Bronchial epithelial cell (primary cell): ENCODE data around the gene DUT. TPM values are rescaled to one million over a fixed set of nuclear protein-coding genes. Genes with fewer than 3 reads are reported as not detected.

Experiments
- DNase-seq: peaks from one replicate; pipeline ENCODE4 v3.0.0-alpha.2; 2010; ENCODE audit warnings: low read depth
- FAIRE-seq: peaks from 2 replicates; lab custom pipeline; 2011; peaks lifted over from hg19 to GRCh38; lab: Jason Lieb, UNC
- H3K27me3 ChIP-seq: 2 replicates; pipeline ENCODE4 v1.5.1; 2011; ENCODE audit warnings: low read length; ENCODE audit not compliant: control insufficient read depth, insufficient read depth
- H3K36me3 ChIP-seq: 2 replicates; pipeline ENCODE4 v1.5.1; 2011; ENCODE audit warnings: low read length; ENCODE audit not compliant: control insufficient read depth, insufficient read depth
- H3K4me3 ChIP-seq: 2 replicates; pipeline ENCODE4 v1.5.1; 2011; ENCODE audit warnings: mild to moderate bottlenecking, low read depth, low read length, control low read depth
- CTCF ChIP-seq: IDR thresholded peaks from 2 replicates; pipeline ENCODE4 v1.5.1; 2011; ENCODE audit warnings: mild to moderate bottlenecking, moderate library complexity, low read length, control low read depth, inconsistent platforms; ENCODE audit not compliant: insufficient read depth, severe bottlenecking
- total RNA-seq: library from RNA; depleted of rRNA; stranded (reverse); fragments of >200 nt; gene quantifications from 2 replicates; pipeline ENCODE4 v1.2.1, GENCODE V29; 2014

DUT gene
- total RNA-seq, 1 donor from 2014 or later, result 30.8 TPM

GRCh38 chr15:48306639-48307038 is 24.6 kb upstream of the DUT start:
- no peaks in the 10 kb centered on the region for H3K36me3 ChIP-seq
- no peak overlapping the region for H3K4me3 ChIP-seq
- no peak for TF ChIP-seq CTCF
- DNase-seq (no peak), FAIRE-seq (no peak)
- H3K27me3 ChIP-seq, result no peaks in the 10 kb centered on the region

DNA sequence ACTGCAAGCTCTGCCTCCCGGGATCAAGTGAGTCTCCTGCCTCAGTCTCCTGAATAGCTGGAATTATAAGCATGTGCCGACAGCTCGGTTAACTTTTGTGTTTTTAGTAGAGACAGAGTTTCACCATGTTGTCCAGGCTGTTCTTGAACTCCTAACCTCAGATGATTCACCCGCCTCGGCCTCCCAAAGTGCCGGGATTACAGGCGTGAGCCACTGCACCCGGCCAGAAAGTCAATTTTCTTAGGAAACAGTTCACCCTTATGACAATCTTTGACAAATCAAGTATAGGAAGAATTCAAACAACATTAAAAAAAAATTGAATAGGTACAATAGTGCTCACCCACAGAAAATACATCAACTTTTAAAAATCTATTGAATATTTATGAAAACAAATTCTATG is 23.6 kb upstream of the DUT start:
- TF ChIP-seq CTCF, result no peak
- Histone ChIP-seq H3K36me3 (no peaks in the 10 kb centered on the region), H3K27me3 (no peaks in the 10 kb centered on the region), H3K4me3 (no peak overlapping the region)
- FAIRE-seq (no peak), DNase-seq (no peak)

DNA sequence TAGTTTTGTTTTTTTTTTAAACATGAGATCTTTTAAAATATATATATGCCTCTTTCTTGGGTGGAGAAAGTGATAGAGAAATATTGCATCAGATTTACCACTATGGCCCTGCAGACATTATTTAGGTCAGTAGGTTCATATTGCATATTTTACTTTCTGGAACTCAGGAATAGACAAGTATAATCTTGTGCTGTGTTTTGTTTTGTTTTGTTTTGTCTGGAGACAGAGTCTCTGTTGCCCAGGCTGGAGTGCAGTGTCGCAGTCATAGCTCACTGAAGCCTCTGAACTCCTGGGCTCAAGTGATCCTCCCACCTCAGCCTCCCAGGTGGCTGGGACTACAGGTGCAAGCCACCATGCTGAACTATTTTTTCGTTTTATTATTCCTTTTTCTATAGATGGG is 21.5 kb upstream of the DUT start:
- FAIRE-seq (no peak), DNase-seq (peak; percentile 86)
- Histone ChIP-seq H3K27me3 (no peaks in the 10 kb centered on the region), H3K4me3 (no peak overlapping the region), H3K36me3 (no peaks in the 10 kb centered on the region)
- TF ChIP-seq CTCF, result no peak

- FAIRE-seq, result no peak
- Histone ChIP-seq H3K27me3 (no peaks in the 10 kb centered on the region), H3K4me3 (no peak overlapping the region), H3K36me3 (no peaks in the 10 kb centered on the region)
- DNase-seq, result no peak
- TF ChIP-seq CTCF, result no peak
These were observed 18.0 kb upstream of the DUT start for GRCh38 chr15:48313216-48313615.

GRCh38 chr15:48315041-48315440 is 16.2 kb upstream of the DUT start:
- no peak overlapping the region for H3K4me3 ChIP-seq
- no peaks in the 10 kb centered on the region for H3K36me3 ChIP-seq
- FAIRE-seq (no peak), DNase-seq (no peak)
- no peak for TF ChIP-seq CTCF
- no peaks in the 10 kb centered on the region for H3K27me3 ChIP-seq

GRCh38 chr15:48317221-48317620 is 14.0 kb upstream of the DUT start:
- DNase-seq, result peak; percentile 20
- Histone ChIP-seq H3K36me3 (no peaks in the 10 kb centered on the region), H3K27me3 (no peaks in the 10 kb centered on the region), H3K4me3 (no peak overlapping the region)
- no peak for FAIRE-seq
- TF ChIP-seq CTCF, result no peak
